Mesenchymal stem cell (in vitro differentiated cells and primary cell): ENCODE data around the gene SMDT1.

Source experiments
- DNase-seq: peaks from one replicate; pipeline ENCODE4 v3.0.0-alpha.2; 2013
- H2AFZ ChIP-seq: one replicate; pipeline ENCODE4 v1.6.1; 2013; ENCODE audit warnings: low read depth, mild to moderate bottlenecking, control low read depth, inconsistent platforms, low read length, moderate library complexity
- H2AK5ac ChIP-seq: 2 replicates; pipeline ENCODE4 v1.6.1; 2013; ENCODE audit warnings: low read length, moderate library complexity, mild to moderate bottlenecking, inconsistent platforms; ENCODE audit not compliant: severe bottlenecking
- H2BK120ac ChIP-seq: one replicate; pipeline ENCODE4 v1.6.1; 2013; ENCODE audit warnings: low read depth, mild to moderate bottlenecking, inconsistent platforms, low read length, moderate library complexity
- H2BK12ac ChIP-seq, 2 experiments: one replicate each; pipeline ENCODE4 v1.6.1; 2013; ENCODE audit warnings: inconsistent platforms in 2 of 2, low read length in 2 of 2, mild to moderate bottlenecking in 2 of 2, moderate library complexity in 2 of 2, control low read depth in 1 of 2
- H2BK15ac ChIP-seq: one replicate; pipeline ENCODE4 v1.6.1; 2013; ENCODE audit warnings: mild to moderate bottlenecking, low read depth, inconsistent platforms; ENCODE audit not compliant: poor library complexity, severe bottlenecking
- H2BK5ac ChIP-seq: 2 replicates; pipeline ENCODE4 v1.6.1; 2013; ENCODE audit warnings: low read depth, mild to moderate bottlenecking, low read length, control low read depth, inconsistent platforms; ENCODE audit not compliant: poor library complexity, severe bottlenecking
- H3K14ac ChIP-seq, 2 experiments: one replicate each; pipeline ENCODE4 v1.6.1; 2013; ENCODE audit warnings: inconsistent platforms in 2 of 2, low read length in 2 of 2, control low read depth in 1 of 2, mild to moderate bottlenecking in 1 of 2, moderate library complexity in 1 of 2
- H3K18ac ChIP-seq, 2 experiments: one replicate each; pipeline ENCODE4 v1.6.1; 2013; ENCODE audit warnings: inconsistent platforms in 2 of 2, low read length in 2 of 2, control low read depth in 1 of 2, low read depth in 1 of 2, mild to moderate bottlenecking in 1 of 2
- H3K23ac ChIP-seq, 2 experiments: one replicate each; pipeline ENCODE4 v1.6.1; 2013; ENCODE audit warnings: inconsistent platforms in 2 of 2, low read length in 2 of 2, mild to moderate bottlenecking in 2 of 2, moderate library complexity in 2 of 2, control low read depth in 1 of 2
- H3K27ac ChIP-seq: 2 replicates; pipeline ENCODE4 v1.5.1; 2013; ENCODE audit warnings: mild to moderate bottlenecking, moderate library complexity, low read length, control low read depth, inconsistent platforms; ENCODE audit not compliant: poor library complexity, severe bottlenecking
- H3K27me3 ChIP-seq, 2 experiments: 2 replicates each; pipeline versions ENCODE4 v1.6.1 to v1.7.0; 2013; ENCODE audit warnings: low read length in 2 of 2, mild to moderate bottlenecking in 2 of 2, moderate library complexity in 2 of 2, control low read depth in 1 of 2, inconsistent platforms in 1 of 2; ENCODE audit not compliant: control insufficient read depth in 1 of 2, insufficient read depth in 1 of 2
- H3K36me3 ChIP-seq, 2 experiments: 2 replicates each; pipeline versions ENCODE4 v1.6.1 to v1.7.0; 2013; ENCODE audit warnings: low read length in 2 of 2, control low read depth in 1 of 2, inconsistent platforms in 1 of 2, low read depth in 1 of 2, mild to moderate bottlenecking in 1 of 2; ENCODE audit not compliant: insufficient read depth in 2 of 2, control insufficient read depth in 1 of 2
- H3K4ac ChIP-seq, 2 experiments: one replicate each; pipeline ENCODE4 v1.6.1; 2013; ENCODE audit warnings: inconsistent platforms in 2 of 2, low read length in 2 of 2, mild to moderate bottlenecking in 2 of 2, moderate library complexity in 2 of 2, control low read depth in 1 of 2, low read depth in 1 of 2
- H3K4me1 ChIP-seq: 2 replicates; pipeline ENCODE4 v1.6.1; 2013; ENCODE audit warnings: low read depth, low read length, control low read depth; ENCODE audit not compliant: control insufficient read depth, insufficient read depth
- H3K4me2 ChIP-seq: 2 replicates; pipeline ENCODE4 v1.6.1; 2013; ENCODE audit warnings: low read length, mild to moderate bottlenecking, inconsistent platforms; ENCODE audit not compliant: poor library complexity, severe bottlenecking
- H3K4me3 ChIP-seq, 2 experiments: 2 replicates each; pipeline versions ENCODE4 v1.5.1 to v1.7.0; 2013; ENCODE audit warnings: low read length in 2 of 2, mild to moderate bottlenecking in 2 of 2, control low read depth in 1 of 2, low read depth in 1 of 2; ENCODE audit not compliant: insufficient read depth in 1 of 2
- H3K79me1 ChIP-seq: replicated peaks from 2 replicates; pipeline ENCODE4 v1.6.1; 2013; ENCODE audit warnings: mild to moderate bottlenecking, control low read depth, low read length, inconsistent platforms; ENCODE audit not compliant: poor library complexity, severe bottlenecking
- H3K9ac ChIP-seq: 2 replicates; pipeline ENCODE4 v1.7.0; 2013; ENCODE audit warnings: mild to moderate bottlenecking, low read length, moderate library complexity
- H3K9me3 ChIP-seq: 2 replicates; pipeline ENCODE4 v1.7.0; 2013; ENCODE audit warnings: mild to moderate bottlenecking, low read length; ENCODE audit not compliant: control insufficient read depth
- H4K8ac ChIP-seq: one replicate; pipeline ENCODE4 v1.6.1; 2013; ENCODE audit warnings: inconsistent platforms, mild to moderate bottlenecking, low read length, moderate library complexity
- H4K91ac ChIP-seq: one replicate; pipeline ENCODE4 v1.6.1; 2013; ENCODE audit warnings: mild to moderate bottlenecking, low read length, inconsistent platforms
- WGBS: methylation state at CpG from one replicate; pipeline ENCODE4 v1.1.7; 2013; ENCODE audit warnings: mixed read lengths; 5-methylcytosine and 5-hydroxymethylcytosine counted together

The SMDT1 gene

GRCh38 chr22:42041784-42042183, 37.7 kb upstream of the SMDT1 start:
- Histone ChIP-seq H3K14ac (no peak overlapping the region), H3K27me3 (no peaks in the 10 kb centered on the region), H2BK15ac (no peak overlapping the region), H3K9ac (no peak overlapping the region), H2BK12ac (no peak overlapping the region), H3K18ac (no peak overlapping the region), H4K8ac (no peak overlapping the region), H3K23ac (no peak overlapping the region), H3K9me3 (peaks cover 21% of the 10 kb centered on the region), H3K4ac (no peak overlapping the region), H2BK5ac (no peak overlapping the region), H2BK120ac (no peak overlapping the region), H2AK5ac (no peak overlapping the region), H3K27ac (no peak overlapping the region), H3K4me3 (no peak overlapping the region), H2AFZ (no peak overlapping the region), H3K36me3 (no peaks in the 10 kb centered on the region), H3K79me1 (no peaks in the 10 kb centered on the region), H4K91ac (no peak overlapping the region), H3K4me1 (no peaks in the 10 kb centered on the region), H3K4me2 (no peak overlapping the region)
- no peak for DNase-seq

- H2BK12ac ChIP-seq = no peak overlapping the region
- H4K8ac ChIP-seq = no peak overlapping the region
- H2AFZ ChIP-seq = no peak overlapping the region
- no peak overlapping the region for H3K14ac ChIP-seq
- no peaks in the 10 kb centered on the region for H3K79me1 ChIP-seq
- no peaks in the 10 kb centered on the region for H3K36me3 ChIP-seq
- no peak overlapping the region for H2BK5ac ChIP-seq
- no peak overlapping the region for H2BK15ac ChIP-seq
- H3K4me2 ChIP-seq = no peak overlapping the region
- no peak overlapping the region for H3K23ac ChIP-seq
- H3K27me3 ChIP-seq = no peaks in the 10 kb centered on the region
- H3K4me1 ChIP-seq = peaks cover 1% of the 10 kb centered on the region
- no peak overlapping the region for H4K91ac ChIP-seq
- 82% methylated on average over 2 of the region's 2 CpGs for WGBS
- no peak for DNase-seq
- no peak overlapping the region for H3K27ac ChIP-seq
- H3K4ac ChIP-seq = no peak overlapping the region
- H3K9me3 ChIP-seq = peaks cover 2% of the 10 kb centered on the region
- no peak overlapping the region for H3K4me3 ChIP-seq
- no peak overlapping the region for H2AK5ac ChIP-seq
- no peak overlapping the region for H2BK120ac ChIP-seq
- H3K18ac ChIP-seq = no peak overlapping the region
- H3K9ac ChIP-seq = no peak overlapping the region
Observed at GRCh38 chr22:42050641-42051180, 28.8 kb upstream of the SMDT1 start.

DNA sequence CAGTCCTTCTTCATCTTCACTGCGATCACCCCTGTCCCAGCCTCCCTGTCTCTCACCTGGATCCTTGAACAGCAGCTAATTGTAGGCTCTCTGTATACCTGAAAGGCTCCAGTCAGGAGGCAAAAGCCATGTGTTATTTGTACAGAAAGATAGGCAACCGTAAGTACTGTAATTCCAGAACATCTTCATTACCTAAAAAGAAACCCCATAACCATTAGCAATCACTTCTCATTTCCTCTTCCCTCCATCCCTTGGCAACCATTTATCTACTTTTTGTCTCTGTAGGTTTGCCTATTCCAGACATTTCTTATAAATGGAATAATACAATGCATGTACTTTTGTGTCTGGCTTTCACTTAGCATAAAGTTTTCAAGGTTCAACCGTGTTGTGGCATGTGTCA, 26.7 kb upstream of the SMDT1 start:
- Histone ChIP-seq H2BK15ac (no peak overlapping the region), H3K36me3 (no peaks in the 10 kb centered on the region), H3K18ac (no peak overlapping the region), H3K4me2 (no peak overlapping the region), H2AK5ac (no peak overlapping the region), H2BK12ac (no peak overlapping the region), H4K91ac (no peak overlapping the region), H3K23ac (no peak overlapping the region), H3K27ac (no peak overlapping the region), H3K4me3 (no peak overlapping the region), H3K4ac (no peak overlapping the region), H4K8ac (no peak overlapping the region), H3K9me3 (peaks cover 20% of the 10 kb centered on the region), H3K4me1 (no peaks in the 10 kb centered on the region), H2AFZ (no peak overlapping the region), H3K27me3 (no peaks in the 10 kb centered on the region), H2BK120ac (no peak overlapping the region), H3K9ac (no peak overlapping the region), H3K79me1 (no peaks in the 10 kb centered on the region), H2BK5ac (no peak overlapping the region), H3K14ac (no peak overlapping the region)
- 79% methylated on average over 3 of the region's 3 CpGs for WGBS
- DNase-seq = no peak

DNA sequence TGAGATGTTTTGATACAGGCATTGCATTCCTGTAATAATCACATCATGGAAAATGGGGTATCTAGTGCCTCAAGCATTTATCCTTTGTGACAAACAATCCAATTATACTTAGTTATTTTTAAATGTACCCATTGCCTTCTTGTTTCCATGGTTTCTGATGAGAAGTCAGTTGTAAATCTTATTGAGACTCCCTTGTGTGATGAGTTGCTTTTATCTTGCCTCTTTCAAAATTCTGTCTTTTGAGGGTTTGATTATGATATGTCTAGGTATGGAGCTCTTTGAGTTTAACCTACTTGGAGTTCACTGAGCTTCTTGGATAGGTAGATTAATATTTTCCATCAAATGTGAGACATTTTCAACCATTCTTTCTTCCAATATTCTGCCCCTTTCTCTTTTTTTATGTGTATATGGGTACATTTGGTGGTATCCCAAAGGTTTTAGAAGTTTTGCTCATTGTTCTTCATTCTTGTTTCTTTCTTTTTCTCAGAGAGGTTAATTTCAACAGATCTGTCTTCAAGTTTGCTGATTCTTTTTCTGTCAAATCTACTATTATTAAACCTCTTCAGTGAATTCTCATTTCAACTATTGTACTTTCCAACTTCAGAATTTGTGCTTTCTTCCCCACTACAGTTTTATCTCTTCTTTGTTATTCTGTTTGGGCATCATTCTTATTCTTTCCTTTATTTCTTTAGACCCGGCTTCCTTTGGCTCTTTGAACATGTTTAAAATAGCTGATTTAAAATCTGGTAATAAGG, 22.6 kb upstream of the SMDT1 start:
- no peak overlapping the region for H2BK15ac ChIP-seq
- no peak overlapping the region for H3K18ac ChIP-seq
- H3K4me1 ChIP-seq = no peaks in the 10 kb centered on the region
- no peak overlapping the region for H2BK12ac ChIP-seq
- no peak overlapping the region for H2BK120ac ChIP-seq
- no peak overlapping the region for H3K23ac ChIP-seq
- H4K8ac ChIP-seq = no peak overlapping the region
- no peak overlapping the region for H4K91ac ChIP-seq
- no peaks in the 10 kb centered on the region for H3K79me1 ChIP-seq
- H3K27ac ChIP-seq = no peak overlapping the region
- H3K14ac ChIP-seq = no peak overlapping the region
- no peak overlapping the region for H2BK5ac ChIP-seq
- H3K9me3 ChIP-seq = peaks cover 24% of the 10 kb centered on the region
- no peak overlapping the region for H3K4ac ChIP-seq
- no peak overlapping the region for H2AFZ ChIP-seq
- H3K4me2 ChIP-seq = no peak overlapping the region
- H2AK5ac ChIP-seq = no peak overlapping the region
- no peak overlapping the region for H3K9ac ChIP-seq
- peaks cover 23 to 33% of the 10 kb centered on the region in 2 experiments for H3K36me3 ChIP-seq
- peak overlapping the region in 1 of 2 experiments; percentile 11 for H3K4me3 ChIP-seq
- WGBS = no CpG with 5 or more reads among the region's 1 CpG
- no peaks in the 10 kb centered on the region for H3K27me3 ChIP-seq
- DNase-seq = no peak
